HG02840 (cell line): ENCODE results near the gene CDK5RAP2.

ENCODE experiments used
- ATAC-seq: cut with Tn5 transposase; IDR thresholded peaks from one replicate; pipeline ENCODE4 v1.9.1; 2021; ENCODE audit warnings: mild to moderate bottlenecking, moderate library complexity, moderate number of reproducible peaks; ENCODE audit not compliant: unreplicated experiment, low FRiP score

The CDK5RAP2 gene

DNA sequence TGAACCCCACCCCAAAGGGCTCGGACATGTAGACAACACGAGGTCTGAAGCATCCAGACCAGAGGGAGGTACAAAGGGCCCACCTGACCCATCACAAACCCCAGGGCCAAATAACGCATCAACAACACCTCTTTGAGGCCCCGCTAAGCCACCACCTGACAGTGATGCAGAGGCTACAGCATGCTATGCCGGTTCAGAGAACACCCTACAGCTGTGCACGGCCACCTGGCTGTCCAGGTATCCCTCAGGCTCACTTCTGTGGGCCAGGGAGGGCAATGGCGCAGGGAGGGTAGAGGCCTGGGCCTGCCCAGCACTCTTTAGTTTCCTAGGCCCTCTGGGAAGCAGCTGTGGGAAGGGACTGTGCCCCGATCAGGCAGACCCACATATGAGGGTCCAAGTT is 190.1 kb downstream of the CDK5RAP2 start:
- no peak for ATAC-seq

DNA sequence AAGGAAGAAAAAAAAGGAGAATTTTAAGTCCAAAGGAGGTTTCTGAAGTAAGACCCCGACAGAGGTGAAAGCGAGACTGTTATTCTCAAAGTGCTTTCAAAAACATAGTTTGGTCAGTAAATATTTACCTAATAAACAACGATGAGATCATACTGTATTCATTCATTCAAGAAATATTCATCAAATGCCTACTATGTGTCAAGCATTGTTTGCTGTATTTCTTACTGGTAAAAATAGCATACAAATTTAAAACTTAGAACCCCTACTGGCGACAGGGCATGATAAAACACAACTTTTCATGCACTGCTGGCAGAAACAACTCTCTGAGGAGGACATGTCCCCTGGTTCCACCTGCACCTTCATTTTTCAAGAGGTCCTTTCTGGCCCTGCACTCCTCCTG is 190.7 kb downstream of the CDK5RAP2 start:
- ATAC-seq = no peak

- no peak for ATAC-seq
Measured at GRCh38 chr9:120388003-120388855, 191.7 kb downstream of the CDK5RAP2 start.

DNA sequence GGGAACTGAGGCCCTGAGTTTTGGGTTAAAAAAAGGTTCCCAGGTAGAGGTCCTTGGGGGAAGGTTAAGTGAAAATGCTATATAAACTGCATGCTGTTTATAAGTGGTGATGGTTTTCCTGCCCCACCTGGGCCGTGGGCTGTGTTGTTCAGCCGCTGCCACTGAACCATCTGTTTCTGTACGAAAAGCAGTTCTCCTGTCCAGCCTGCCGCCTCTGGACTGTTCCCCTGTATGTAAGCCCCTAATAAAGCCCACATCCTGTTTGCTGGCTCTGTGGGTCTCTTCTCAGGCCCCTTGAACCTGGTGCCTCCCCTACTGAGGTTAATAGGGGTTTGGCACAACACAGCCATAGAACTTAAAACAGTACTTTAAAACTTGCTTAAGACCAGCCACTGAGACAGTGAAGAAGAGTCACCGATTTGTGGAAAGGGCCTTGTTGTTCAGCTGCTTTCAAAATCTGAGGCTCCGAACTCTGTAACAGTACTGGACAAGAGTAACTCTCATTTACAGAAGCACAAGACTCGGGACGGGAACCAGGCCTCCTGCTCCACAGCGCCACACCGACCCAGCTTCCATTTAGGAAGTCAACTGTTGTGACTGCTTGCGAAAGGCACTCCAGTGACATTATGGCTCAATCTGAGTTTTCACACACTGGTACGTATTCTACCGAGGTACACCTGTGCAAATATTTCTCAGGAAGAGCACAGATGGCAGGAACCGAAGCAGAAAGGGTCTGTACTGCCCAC is 192.5 kb downstream of the CDK5RAP2 start:
- ATAC-seq = no peak

DNA sequence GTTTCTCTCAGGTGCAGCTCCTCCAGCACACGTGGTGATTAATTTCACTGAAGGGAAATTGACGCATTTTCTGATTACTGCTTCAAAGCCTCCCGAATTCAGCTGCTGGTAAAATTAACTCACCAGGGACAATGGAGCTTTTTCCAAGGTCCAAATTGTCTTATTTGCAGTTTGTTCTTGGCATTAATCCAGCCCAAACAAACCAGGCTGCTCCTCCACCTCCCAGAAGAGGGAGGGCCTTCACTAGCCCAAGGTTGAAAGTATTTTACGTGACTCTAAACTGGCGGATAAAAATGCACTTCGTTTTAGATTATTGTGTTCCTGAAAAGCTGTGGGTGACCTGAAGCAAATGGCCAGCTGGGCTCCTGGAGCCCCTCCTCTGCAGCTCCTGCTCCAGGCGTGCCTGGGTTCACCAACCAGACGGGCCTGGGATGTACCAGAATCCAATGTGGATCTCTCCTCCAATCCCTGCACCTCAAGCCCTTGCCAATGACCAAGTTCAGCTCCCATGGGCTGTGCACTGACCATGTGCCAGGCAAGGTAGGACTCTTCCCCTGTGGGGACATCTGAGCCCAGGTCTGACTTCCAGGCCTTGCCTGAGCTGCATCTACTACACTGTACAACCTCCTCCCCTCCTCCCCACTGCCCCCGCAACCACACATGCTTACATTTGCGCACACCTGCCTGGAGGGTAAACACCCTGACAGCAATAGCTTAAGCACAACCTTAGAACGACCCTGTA is 193.4 kb downstream of the CDK5RAP2 start:
- no peak for ATAC-seq

GRCh38 chr9:120385606-120386389 is 194.2 kb downstream of the CDK5RAP2 start:
- no peak for ATAC-seq

GRCh38 chr9:120384925-120385272 is 195.1 kb downstream of the CDK5RAP2 start:
- no peak for ATAC-seq

DNA sequence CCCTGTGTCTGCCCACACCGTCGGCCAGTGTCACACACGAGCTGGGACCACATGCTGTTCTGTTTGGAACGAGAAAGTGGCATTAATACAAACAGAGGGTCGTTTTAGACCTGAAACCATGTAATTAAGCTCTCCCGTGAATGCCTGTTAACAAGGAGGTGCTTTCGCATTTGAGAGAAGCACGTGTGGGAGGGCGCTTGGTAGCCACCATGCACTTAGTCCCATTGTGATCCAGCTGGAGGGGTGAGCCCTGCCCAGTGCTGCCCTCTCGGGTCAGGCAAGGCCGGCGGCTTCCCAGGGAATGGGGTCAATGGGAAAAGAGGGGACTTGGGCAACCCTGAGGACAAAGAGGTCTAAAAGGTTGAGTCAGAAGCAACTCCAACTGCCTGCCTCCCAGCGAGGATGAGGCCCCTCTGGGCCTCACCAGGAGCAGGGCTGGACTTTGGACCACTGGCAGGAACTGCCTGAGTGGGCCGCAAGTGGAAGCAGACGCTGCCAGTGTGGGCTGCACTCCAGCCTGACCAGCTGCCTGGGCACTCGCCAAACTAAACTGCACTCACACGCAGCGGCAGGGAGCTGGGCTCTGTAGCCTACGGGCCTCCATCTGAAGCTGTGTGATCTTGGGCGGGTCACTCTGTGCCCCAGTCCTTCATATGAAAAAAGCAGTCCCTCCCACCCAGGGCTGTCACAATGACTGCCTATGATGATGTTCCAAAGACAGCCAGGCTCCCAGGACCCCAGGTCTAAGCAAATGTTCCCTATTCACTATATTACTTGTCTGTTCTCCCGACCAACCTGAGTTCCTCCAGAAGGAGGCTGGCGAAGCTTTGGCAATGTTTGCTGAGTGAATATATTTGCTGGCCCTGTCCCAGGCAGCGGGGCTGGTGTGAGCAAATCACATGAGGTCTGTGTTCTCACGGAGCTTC is 195.7 kb downstream of the CDK5RAP2 start:
- ATAC-seq = no peak

DNA sequence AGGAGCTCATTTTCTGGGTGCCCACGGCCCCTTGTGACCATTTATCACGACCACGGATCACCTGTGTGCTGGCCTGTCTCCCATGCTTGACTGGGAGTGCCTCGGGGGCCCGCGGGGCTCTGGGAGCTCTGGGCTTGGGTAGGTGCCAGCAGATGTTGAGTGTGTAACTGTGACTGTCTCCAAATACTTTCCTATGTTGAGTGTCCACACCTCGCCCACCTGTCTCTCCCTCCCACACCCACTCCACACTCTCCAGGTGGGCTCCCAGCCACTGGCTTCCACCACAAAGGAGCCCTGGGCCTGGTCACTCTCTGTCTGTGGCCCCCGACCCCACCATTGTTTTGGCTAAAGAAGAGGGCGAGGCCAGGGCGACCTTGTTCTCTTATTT is 196.4 kb downstream of the CDK5RAP2 start:
- ATAC-seq = no peak

DNA sequence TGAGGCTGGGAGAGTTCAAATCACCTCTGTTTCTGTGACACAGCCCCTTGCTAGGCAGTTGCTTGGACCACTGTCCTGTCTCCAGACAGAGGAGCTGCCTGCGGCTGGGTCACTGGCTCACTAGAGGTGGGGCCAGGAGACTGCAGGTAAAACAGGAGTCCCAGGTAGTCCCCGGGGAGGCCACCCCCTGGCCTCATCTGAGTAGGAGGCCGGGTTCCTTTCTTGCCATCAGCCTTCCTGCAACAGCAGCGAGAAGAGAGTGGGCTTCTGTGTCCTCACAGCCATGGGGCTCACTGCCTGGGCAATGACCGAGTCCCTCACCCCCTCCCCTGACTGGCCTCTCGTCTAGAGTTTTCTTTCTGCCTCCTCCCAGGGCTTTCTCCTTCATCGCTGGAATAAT is 197.5 kb downstream of the CDK5RAP2 start:
- ATAC-seq = no peak

DNA sequence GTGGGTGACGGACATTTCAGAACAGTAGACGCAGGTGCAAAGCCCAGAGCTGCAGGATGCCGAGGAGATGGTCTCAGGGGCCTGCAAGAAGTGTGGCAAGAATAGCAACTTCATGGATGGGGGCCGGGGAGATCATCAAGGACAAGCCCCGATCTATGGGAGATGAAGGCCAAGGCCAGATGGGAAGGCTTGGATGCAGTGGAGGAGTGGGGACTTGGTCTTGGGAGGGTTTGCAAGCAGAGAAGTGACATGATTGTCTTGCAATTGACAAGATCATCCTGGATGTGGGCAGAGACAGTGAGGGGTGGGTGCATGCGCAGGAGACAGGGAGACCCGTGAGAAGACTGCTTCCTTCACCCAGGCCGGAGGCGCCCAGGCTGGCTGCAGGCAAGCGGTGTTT is 198.1 kb downstream of the CDK5RAP2 start:
- no peak for ATAC-seq

- ATAC-seq = no peak
Measured at GRCh38 chr9:120379611-120380010, 200.4 kb downstream of the CDK5RAP2 start.

DNA sequence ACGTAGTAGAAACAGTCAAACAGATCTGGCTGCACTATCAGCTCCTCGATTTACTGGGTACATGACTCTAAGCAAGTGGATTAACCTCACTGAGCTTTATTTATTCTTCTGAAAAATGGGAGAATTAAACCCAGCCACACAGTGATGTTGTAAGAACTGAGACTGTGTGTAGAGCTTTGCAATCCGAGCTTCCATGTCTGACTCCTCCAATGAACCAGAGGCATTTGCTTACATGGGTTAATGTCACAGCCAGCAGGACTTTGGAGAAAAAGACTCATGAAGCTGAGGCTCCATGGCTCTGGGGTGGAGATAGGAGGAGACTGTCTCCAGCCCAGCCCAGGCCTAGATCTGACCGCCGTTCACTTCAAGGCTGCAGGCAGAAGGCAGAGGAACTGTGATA is 201.3 kb downstream of the CDK5RAP2 start:
- ATAC-seq = no peak

GRCh38 chr9:120377268-120378159 is 202.5 kb downstream of the CDK5RAP2 start:
- ATAC-seq = no peak

GRCh38 chr9:120376101-120376500 is 203.9 kb downstream of the CDK5RAP2 start:
- ATAC-seq = no peak

DNA sequence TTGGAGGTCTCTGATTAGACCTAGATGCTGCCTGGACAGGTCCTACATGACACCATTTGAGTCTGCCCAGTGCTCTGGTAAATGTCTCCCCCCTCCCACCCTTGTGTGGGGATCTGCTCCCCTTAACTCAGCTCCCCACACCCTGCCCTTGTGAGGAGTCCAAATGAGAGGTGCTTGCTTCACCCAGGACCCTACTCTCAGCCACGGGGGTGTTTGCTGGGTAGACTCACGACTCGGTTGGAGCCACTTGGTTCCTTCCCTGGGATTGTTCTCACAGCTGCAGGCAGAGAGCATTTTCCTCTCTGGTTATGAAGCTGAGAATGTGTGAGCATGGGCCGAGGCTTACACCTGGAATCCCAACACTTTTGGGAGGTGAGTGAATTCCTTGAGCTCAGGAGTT is 204.7 kb downstream of the CDK5RAP2 start:
- ATAC-seq = no peak

- no peak for ATAC-seq
Measured at GRCh38 chr9:120374817-120375216, 205.2 kb downstream of the CDK5RAP2 start.

DNA sequence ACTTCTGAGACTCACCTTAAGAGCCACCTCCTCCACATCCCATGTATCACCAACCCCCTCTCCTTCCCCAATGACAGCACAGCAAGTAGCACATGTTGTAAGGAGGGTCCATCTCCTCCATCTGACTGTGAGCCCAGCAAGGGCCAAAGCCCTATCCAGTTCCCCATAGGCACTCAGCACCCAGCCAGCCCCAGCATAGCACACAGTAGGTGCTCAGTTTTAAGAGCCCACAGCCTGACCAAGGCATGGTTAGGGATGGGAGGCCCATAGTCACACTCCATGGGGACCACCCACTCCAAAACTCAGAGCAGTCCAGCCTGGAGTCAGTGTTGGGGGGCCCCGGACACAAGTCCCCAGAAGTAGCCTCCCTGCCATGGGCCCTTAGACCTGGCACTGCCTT is 205.7 kb downstream of the CDK5RAP2 start:
- no peak for ATAC-seq
